HCT116 (cell line): ENCODE results near the gene TRPM3. TPM values are rescaled to one million over a fixed set of nuclear protein-coding genes. Genes with fewer than 3 reads are reported as not detected.

Experiments
- ATAC-seq: fragments of 200-7000 bp; cut with Tn5 transposase; 2 replicates; pipeline ENCODE4 v1.9.1; 2020; ENCODE audit warnings: mild to moderate bottlenecking, moderate library complexity
- BruUV-seq: library from RNA; stranded (reverse); fragments of 400-500 nt; replicated peaks from 2 replicates; lab custom pipeline; 2021; lab: Mats Ljungman, UMichigan
- CTCF ChIA-PET: fragments of 300-600 bp; sonication (Branson Sonifier 250); formaldehyde crosslinking; loops from one replicate; lab custom pipeline; 2021; ENCODE audit warnings: antibody characterized with exemption; lab: Charles Lee
- POLR2A ChIA-PET: fragments of 300-600, 350-600 bp; sonication (Branson Sonifier 250); formaldehyde crosslinking; loops from one replicate; lab custom pipeline; 2021; ENCODE audit warnings: antibody characterized with exemption; lab: Charles Lee
- RAD21 ChIA-PET, 2 experiments: fragments of 300-600 bp; sonication (Branson Sonifier 250); formaldehyde crosslinking; loops; one replicate each; lab custom pipeline; 2023; ENCODE audit warnings: low total read pairs in 2 of 2; ENCODE audit not compliant: uncharacterized antibody in 2 of 2, unreplicated experiment in 2 of 2, low non-redundant PET in 1 of 2; lab: Charles Lee
- DNase-seq: peaks from one replicate; pipeline ENCODE4 v3.0.0-alpha.2; 2010; ENCODE audit warnings: low read depth, low spot score
- H2AFZ ChIP-seq: fragments of 200-600 bp; shearing (Covaris generic), sonication (generic); 2 replicates; pipeline ENCODE4 v1.6.1; 2017; ENCODE audit warnings: low read depth, mixed run types, mixed read lengths, antibody characterized with exemption, low read length; ENCODE audit not compliant: poor library complexity, severe bottlenecking
- H3K27ac ChIP-seq: 2 replicates; pipeline ENCODE4 v1.5.1; 2012; ENCODE audit warnings: low read depth, low read length
- H3K27me3 ChIP-seq: fragments of 200-600 bp; sonication (generic); 2 replicates; pipeline ENCODE4 v1.6.1; 2016; ENCODE audit warnings: mixed run types, low read length, mixed read lengths; ENCODE audit not compliant: insufficient read depth
- H3K36me3 ChIP-seq, 2 experiments: fragments of 200-500 bp in 1 of 2; fragments of 200-600 bp in 1 of 2; sonication (Bioruptor generic) in 1 of 2; sonication (generic) in 1 of 2; 2 replicates each; pipeline versions ENCODE4 v1.5.1 to v1.6.1; 2014 to 2016; ENCODE audit warnings: low read length in 2 of 2, inconsistent platforms in 1 of 2, mixed read lengths in 1 of 2, mixed run types in 1 of 2; ENCODE audit not compliant: insufficient read depth in 2 of 2, control insufficient read depth in 1 of 2
- H3K4me1 ChIP-seq, 2 experiments: fragments of 200-600 bp in 1 of 2; sonication (generic) in 1 of 2; 2 replicates each; pipeline versions ENCODE4 v1.5.1 to v1.6.1; 2012 to 2017; ENCODE audit warnings: low read length in 2 of 2, inconsistent platforms in 1 of 2, mild to moderate bottlenecking in 1 of 2, mixed read lengths in 1 of 2, mixed run types in 1 of 2, moderate library complexity in 1 of 2; ENCODE audit not compliant: insufficient read depth in 2 of 2, control insufficient read depth in 1 of 2
- H3K4me2 ChIP-seq: fragments of 200-600 bp; sonication (generic); 2 replicates; pipeline ENCODE4 v1.6.1; 2017; ENCODE audit warnings: mixed run types, low read length, mixed read lengths
- H3K4me3 ChIP-seq, 2 experiments: fragments of 200-600 bp in 1 of 2; sonication (generic) in 1 of 2; replicated peaks in 1 of 2; 2 replicates each; pipeline ENCODE4 v1.5.1; 2011 to 2016; ENCODE audit warnings: low read length in 2 of 2, control low read depth in 1 of 2, low read depth in 1 of 2, mild to moderate bottlenecking in 1 of 2, mixed read lengths in 1 of 2, mixed run types in 1 of 2
- H3K79me2 ChIP-seq: fragments of 200-600 bp; sonication (generic); 2 replicates; pipeline ENCODE4 v1.6.1; 2017; ENCODE audit warnings: mild to moderate bottlenecking, mixed run types, low read length, moderate library complexity, mixed read lengths; ENCODE audit not compliant: insufficient read depth
- H3K9ac ChIP-seq: fragments of 200-600 bp; sonication (generic); 2 replicates; pipeline ENCODE4 v1.6.1; 2016; ENCODE audit warnings: low read length, mixed read lengths
- H3K9me2 ChIP-seq: fragments of 200-600 bp; sonication (generic), shearing (Covaris generic); 2 replicates; pipeline ENCODE4 v1.6.1; 2017; ENCODE audit warnings: mixed run types, mild to moderate bottlenecking, moderate library complexity; ENCODE audit not compliant: insufficient read depth
- H3K9me3 ChIP-seq, 2 experiments: fragments of 200-500 bp in 1 of 2; fragments of 200-600 bp in 1 of 2; sonication (Bioruptor generic) in 1 of 2; sonication (generic) in 1 of 2; 2 replicates each; pipeline ENCODE4 v1.6.1; 2014 to 2017; ENCODE audit warnings: low read length in 2 of 2, mixed read lengths in 2 of 2, inconsistent platforms in 1 of 2, low read depth in 1 of 2, mild to moderate bottlenecking in 1 of 2, mixed run types in 1 of 2, moderate library complexity in 1 of 2; ENCODE audit not compliant: control insufficient read depth in 1 of 2, insufficient read depth in 1 of 2
- H4K20me1 ChIP-seq: fragments of 200-600 bp; sonication (generic), shearing (Covaris generic); 2 replicates; pipeline ENCODE4 v1.6.1; 2017; ENCODE audit warnings: mixed run types, mild to moderate bottlenecking, moderate library complexity; ENCODE audit not compliant: insufficient read depth
- ATF3 ChIP-seq: IDR thresholded peaks from 2 replicates; pipeline ENCODE4 v1.6.1; 2012
- CBX3 ChIP-seq: IDR thresholded peaks from 2 replicates; pipeline ENCODE4 v1.6.1; 2012; ENCODE audit warnings: low read depth
- CTCF ChIP-seq, 3 experiments: fragments of 200-600 bp in 1 of 3; sonication (generic) in 1 of 3; IDR thresholded peaks in 2 of 3; conservative IDR thresholded peaks in 1 of 3; 2 replicates each; pipeline ENCODE4 v1.5.1; 2012 to 2017; ENCODE audit warnings: low read depth in 2 of 3, low read length in 2 of 3, antibody characterized with exemption in 1 of 3, borderline replicate concordance in 1 of 3, control low read depth in 1 of 3, mild to moderate bottlenecking in 1 of 3, mixed read lengths in 1 of 3, mixed run types in 1 of 3, moderate library complexity in 1 of 3; ENCODE audit not compliant: insufficient read depth in 1 of 3
- EGR1 ChIP-seq: IDR thresholded peaks from 2 replicates; pipeline ENCODE4 v1.6.1; 2012; ENCODE audit warnings: low read depth
- EZH2phosphoT487 ChIP-seq: fragments of 200-600 bp; IDR thresholded peaks from 2 replicates; pipeline ENCODE4 v1.6.1; 2018; ENCODE audit warnings: antibody characterized with exemption, borderline replicate concordance
- FOSL1 ChIP-seq: IDR thresholded peaks from 2 replicates; pipeline ENCODE4 v1.6.1; 2012; ENCODE audit warnings: low read depth
- POLR2AphosphoS5 ChIP-seq: IDR thresholded peaks from 2 replicates; pipeline ENCODE4 v1.6.1; 2011; ENCODE audit warnings: mild to moderate bottlenecking, low read depth, low read length, moderate library complexity
- REST ChIP-seq: IDR thresholded peaks from 2 replicates; pipeline ENCODE4 v1.6.1; 2012; ENCODE audit warnings: low read depth
- SIN3A ChIP-seq: IDR thresholded peaks from 2 replicates; pipeline ENCODE4 v1.6.1; 2012; ENCODE audit warnings: low read depth
- SP1 ChIP-seq: IDR thresholded peaks from 2 replicates; pipeline ENCODE4 v1.6.1; 2012; ENCODE audit warnings: low read depth
- ZBTB33 ChIP-seq: IDR thresholded peaks from 2 replicates; pipeline ENCODE4 v1.6.1; 2011; ENCODE audit warnings: mild to moderate bottlenecking, low read length, moderate library complexity; ENCODE audit not compliant: insufficient replicate concordance; ENCODE audit errors: extremely low read depth
- ZFX ChIP-seq: fragments of 450-650 bp; IDR thresholded peaks from 2 replicates; pipeline ENCODE4 v1.6.1; 2017
- ZNF274 ChIP-seq: fragments of 200-500 bp; sonication (Bioruptor generic); IDR thresholded peaks from 2 replicates; pipeline ENCODE4 v1.6.1; 2014; ENCODE audit warnings: mild to moderate bottlenecking, low read depth, low read length, inconsistent platforms
- intact Hi-C: fragments of 100-400 bp; cut with micrococcal nuclease; formaldehyde crosslinking; loops from 2 replicates; pipeline ENCODE4 v1.10.0; 2022
- total RNA-seq: library from RNA; stranded (reverse); gene quantifications from one replicate; pipeline ENCODE4 v1.2.1, GENCODE V29; 2021; ENCODE audit not compliant: unreplicated experiment

Gene TRPM3
- total RNA-seq, 1 experiment from 2014 or later = not detected

- CTCF ChIA-PET = interaction anchor here (0.7 kb wide), 1 partner anchor 162 kb away, joined by 3 read pairs; no protein-coding TSS in a partner anchor
- H3K9ac ChIP-seq = no peak overlapping the region
- H3K4me2 ChIP-seq = no peak overlapping the region
- H3K36me3 ChIP-seq = no peaks in the 10 kb centered on the region
- H2AFZ ChIP-seq = no peak overlapping the region
- peaks cover 4% of the 10 kb centered on the region; the same call in 1 of the 2 replicates for H3K27me3 ChIP-seq
- TF ChIP-seq FOSL1 (no peak), ATF3 (no peak), EZH2phosphoT487 (no peak), ZBTB33 (no peak), REST (no peak), SIN3A (no peak), CBX3 (no peak), ZFX (no peak), EGR1 (no peak), CTCF (IDR thresholded peaks at IDR 0.05 in 2 of 3, conservative IDR thresholded peaks at IDR 0.05 in 1 of 3; ENCODE audit: borderline replicate concordance in 1 of 3, insufficient read depth in 1 of 3, low read depth in 2 of 3, low read length in 2 of 3) (no peak), SP1 (no peak), ZNF274 (no peak), POLR2AphosphoS5 (no peak)
- TF ChIP-seq, all 23 proteins: peak for 0
- Histone ChIP-seq H4K20me1 (no peaks in the 10 kb centered on the region), H3K79me2 (no peaks in the 10 kb centered on the region), H3K4me3 (no peak overlapping the region), H3K27ac (no peak overlapping the region), H3K4me1 (peaks cover 0 to 9% of the 10 kb centered on the region in 2 experiments; a peak in 2 of 4 replicates), H3K9me3 (no peaks in the 10 kb centered on the region), H3K9me2 (no peaks in the 10 kb centered on the region)
- DNase-seq (no peak), ATAC-seq (no peak)
- no TSS peak for BruUV-seq
- POLR2A ChIA-PET = interaction anchor here (0.6 kb wide), 1 partner anchor 32 kb away, joined by 3 read pairs; no protein-coding TSS in a partner anchor
- intact Hi-C loops = no loop called here
- RAD21 ChIA-PET = interaction anchor here in 1 of 2 experiments (0.6 kb wide), 1 partner anchor 471 kb away, joined by 3 read pairs; no protein-coding TSS in a partner anchor
Measured at GRCh38 chr9:70581955-70582350, 539.5 kb downstream of the TRPM3 start.
